Measurements from ENCODE around the gene CLCN7.

The CLCN7 gene

DNA sequence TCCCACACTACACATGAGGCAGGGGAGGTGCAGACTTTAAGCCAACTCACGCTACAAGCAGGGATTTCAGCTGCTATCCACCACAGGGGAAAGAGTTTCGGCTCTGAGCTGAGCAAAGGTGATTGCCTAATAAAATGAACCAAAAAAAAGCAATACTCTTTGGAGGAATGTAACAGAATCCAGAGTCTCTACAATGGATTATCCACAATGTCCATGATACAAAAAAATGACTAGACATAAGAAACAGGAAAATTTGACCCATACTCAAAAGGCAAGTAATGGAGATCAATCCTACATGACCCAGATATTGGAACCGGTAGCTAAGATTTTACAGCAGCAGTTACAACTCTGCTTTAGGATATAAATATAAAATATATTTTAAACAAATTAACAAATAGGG lies 39.7 kb upstream of the CLCN7 start:
- in situ Hi-C loops (cut with MboI; ENCODE audit: low pct_unique_long_range_greater_than_20kb, low sequenced_read_pairs, unreplicated experiment), result no loop called here
- TF ChIP-seq CTCF (IDR thresholded peaks at IDR 0.05; ENCODE audit: extremely low read depth, insufficient read depth, missing control alignments), result no peak
- no peak for DNase-seq (ENCODE audit: low spot score)

DNA sequence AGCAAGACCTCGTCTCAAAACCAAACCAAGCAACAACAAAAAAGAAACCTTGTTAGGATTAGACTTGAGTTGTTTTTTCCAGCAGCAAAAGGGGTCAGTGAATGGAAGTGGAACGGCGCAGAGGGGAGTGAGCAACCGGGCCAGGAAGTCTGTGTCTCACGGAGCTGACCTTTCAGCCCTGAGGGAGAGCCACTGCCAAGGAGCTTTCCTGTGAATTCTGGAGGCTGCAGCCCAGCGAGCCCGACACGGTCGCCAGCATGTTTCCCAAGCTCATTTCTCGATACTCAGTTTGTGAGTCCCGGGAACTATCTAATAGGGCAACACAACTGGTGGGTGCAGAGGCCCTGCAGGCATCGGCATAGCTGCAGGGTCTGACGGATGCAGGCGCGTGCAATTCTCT lies 37.9 kb upstream of the CLCN7 start:
- in situ Hi-C loops (cut with MboI; ENCODE audit: low pct_unique_long_range_greater_than_20kb, low sequenced_read_pairs, unreplicated experiment), result no loop called here
- DNase-seq (ENCODE audit: low spot score), result no peak
- TF ChIP-seq CTCF (IDR thresholded peaks at IDR 0.05; ENCODE audit: extremely low read depth, insufficient read depth, missing control alignments), result no peak

GRCh38 chr16:1511662-1512569 lies 37.1 kb upstream of the CLCN7 start:
- DNase-seq (ENCODE audit: low spot score), result no peak
- no peak for TF ChIP-seq CTCF (IDR thresholded peaks at IDR 0.05; ENCODE audit: extremely low read depth, insufficient read depth, missing control alignments)
- in situ Hi-C loops (cut with MboI; ENCODE audit: low pct_unique_long_range_greater_than_20kb, low sequenced_read_pairs, unreplicated experiment), result no loop called here

- DNase-seq (ENCODE audit: low spot score), result no peak
- no peak for TF ChIP-seq CTCF (IDR thresholded peaks at IDR 0.05; ENCODE audit: extremely low read depth, insufficient read depth, missing control alignments)
- in situ Hi-C loops (cut with MboI; ENCODE audit: low pct_unique_long_range_greater_than_20kb, low sequenced_read_pairs, unreplicated experiment), result no loop called here
Measured at GRCh38 chr16:1510941-1511351, 36.1 kb upstream of the CLCN7 start.

- DNase-seq (ENCODE audit: low spot score), result no peak
- in situ Hi-C loops (cut with MboI; ENCODE audit: low pct_unique_long_range_greater_than_20kb, low sequenced_read_pairs, unreplicated experiment), result no loop called here
- TF ChIP-seq CTCF (IDR thresholded peaks at IDR 0.05; ENCODE audit: extremely low read depth, insufficient read depth, missing control alignments), result no peak
Measured at GRCh38 chr16:1510272-1510671, 35.4 kb upstream of the CLCN7 start.

DNA sequence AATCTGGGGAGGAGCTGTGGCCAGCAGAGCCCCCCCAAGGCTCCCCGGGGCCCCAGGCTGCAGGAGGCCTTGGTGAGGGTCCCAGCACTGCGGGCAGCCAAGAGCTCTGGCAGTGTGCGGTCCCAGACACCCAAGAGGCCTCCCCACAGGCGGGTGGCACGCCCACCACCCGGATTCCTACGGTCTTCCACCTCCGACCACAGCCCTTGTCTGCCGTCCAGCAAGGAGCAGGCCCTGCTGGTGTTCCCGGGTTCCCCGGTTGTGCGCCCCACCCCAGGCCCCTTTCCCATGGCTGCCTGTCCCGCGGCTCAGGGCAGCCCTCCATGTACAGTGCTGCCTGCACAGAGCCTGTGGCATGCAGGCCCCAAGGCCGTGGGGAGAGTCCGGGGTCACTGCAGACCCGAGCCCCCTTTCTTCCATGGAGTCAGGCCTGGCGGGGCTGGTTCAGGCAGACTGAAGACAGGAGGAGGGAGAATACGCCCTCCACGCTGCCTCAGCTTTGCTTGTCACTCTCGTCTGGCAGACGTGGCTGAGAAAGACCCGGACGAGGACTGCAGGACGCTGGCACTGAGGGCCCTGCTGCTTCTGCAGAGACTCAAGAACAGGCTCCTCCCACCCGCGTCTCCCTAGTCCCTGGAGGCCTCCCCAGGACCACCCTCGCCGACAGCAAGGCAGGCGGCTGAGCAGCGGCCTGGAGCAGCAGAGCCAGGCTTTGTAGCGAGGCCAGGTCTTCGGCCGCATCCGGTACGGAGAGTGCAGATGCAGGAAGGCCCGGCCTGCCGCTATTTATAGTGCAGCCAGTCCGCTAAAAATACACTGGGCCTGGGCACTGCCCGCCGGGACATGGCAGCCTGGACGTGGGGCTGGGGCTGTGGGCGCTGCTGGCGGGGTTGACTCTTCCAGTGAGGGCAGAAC lies 34.7 kb upstream of the CLCN7 start:
- no peak for TF ChIP-seq CTCF (IDR thresholded peaks at IDR 0.05; ENCODE audit: extremely low read depth, insufficient read depth, missing control alignments)
- no peak for DNase-seq (ENCODE audit: low spot score)
- in situ Hi-C loops (cut with MboI; ENCODE audit: low pct_unique_long_range_greater_than_20kb, low sequenced_read_pairs, unreplicated experiment), result no loop called here
